Measurements from ENCODE around the gene SPON1.
"Not testable (repeated sequence)": the region's sequence is repeated elsewhere in the genome, so short reads cannot be mapped to it uniquely, and the experiment has no call there.

SPON1 gene

GRCh38 chr11:13984616-13985450 lies 22.3 kb downstream of the SPON1 start:
- DNase-seq: no peak

- not testable (repeated sequence) for DNase-seq
These were observed 24.2 kb downstream of the SPON1 start for GRCh38 chr11:13986695-13987094.

GRCh38 chr11:13992158-13992856 lies 29.8 kb downstream of the SPON1 start:
- DNase-seq: not testable (repeated sequence)

GRCh38 chr11:13993096-13993765 lies 30.7 kb downstream of the SPON1 start:
- no peak for DNase-seq

- no peak for DNase-seq
These were observed 35.4 kb downstream of the SPON1 start for GRCh38 chr11:13997881-13998280.

- DNase-seq: no peak
These were observed 37.2 kb downstream of the SPON1 start for GRCh38 chr11:13999704-14000103.

GRCh38 chr11:14001597-14001996 lies 39.1 kb downstream of the SPON1 start:
- DNase-seq: no peak

GRCh38 chr11:14007566-14007965 lies 45.0 kb downstream of the SPON1 start:
- no peak for DNase-seq

GRCh38 chr11:14010665-14011064 lies 48.1 kb downstream of the SPON1 start:
- no peak for DNase-seq

GRCh38 chr11:14012846-14013245 lies 50.3 kb downstream of the SPON1 start:
- no peak for DNase-seq

GRCh38 chr11:14015711-14016110 lies 53.2 kb downstream of the SPON1 start:
- no peak for DNase-seq

GRCh38 chr11:14018441-14018840 lies 55.9 kb downstream of the SPON1 start:
- DNase-seq: no peak

- DNase-seq: no peak
These were observed 59.2 kb downstream of the SPON1 start for GRCh38 chr11:14021738-14022137.

GRCh38 chr11:14022251-14022650 lies 59.7 kb downstream of the SPON1 start:
- DNase-seq: no peak

- no peak for DNase-seq
These were observed 60.3 kb downstream of the SPON1 start for GRCh38 chr11:14022821-14023220.

GRCh38 chr11:14026961-14027360 lies 64.4 kb downstream of the SPON1 start:
- no peak for DNase-seq

GRCh38 chr11:14027525-14027924 lies 65.0 kb downstream of the SPON1 start:
- DNase-seq: no peak

GRCh38 chr11:14029440-14029839 lies 66.9 kb downstream of the SPON1 start:
- no peak for DNase-seq

GRCh38 chr11:14029971-14030920 lies 67.7 kb downstream of the SPON1 start:
- no peak for DNase-seq

- not testable (repeated sequence) for DNase-seq
These were observed 73.0 kb downstream of the SPON1 start for GRCh38 chr11:14035526-14035925.

- DNase-seq: no peak
These were observed 73.9 kb downstream of the SPON1 start for GRCh38 chr11:14036469-14036868.

- no peak for DNase-seq
These were observed 78.5 kb downstream of the SPON1 start for GRCh38 chr11:14041040-14041439.

- no peak for DNase-seq
These were observed 79.0 kb downstream of the SPON1 start for GRCh38 chr11:14041565-14041964.
